ENCODE measurements around the gene FBXL13.

Gene FBXL13

DNA sequence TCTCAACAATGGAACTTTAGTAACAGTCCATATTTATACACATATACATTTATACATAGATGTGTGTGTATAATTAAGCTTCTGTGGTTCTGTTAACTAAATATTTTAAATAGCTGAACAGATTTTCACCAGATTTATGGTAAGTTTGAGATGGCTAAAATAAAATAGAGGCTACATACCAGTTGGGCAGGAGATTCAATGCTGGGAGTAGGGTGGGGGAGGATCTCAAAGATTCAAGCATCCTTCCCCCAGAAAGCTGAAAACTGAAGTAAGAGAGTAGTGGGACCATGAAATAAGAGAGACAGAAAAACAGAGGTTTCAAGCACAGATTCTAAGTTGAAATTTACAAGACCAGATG, 147.8 kb downstream of the FBXL13 start:
- DNase-seq (ENCODE audit: low read depth) = no peak
- TF ChIP-seq, protein P1, sequence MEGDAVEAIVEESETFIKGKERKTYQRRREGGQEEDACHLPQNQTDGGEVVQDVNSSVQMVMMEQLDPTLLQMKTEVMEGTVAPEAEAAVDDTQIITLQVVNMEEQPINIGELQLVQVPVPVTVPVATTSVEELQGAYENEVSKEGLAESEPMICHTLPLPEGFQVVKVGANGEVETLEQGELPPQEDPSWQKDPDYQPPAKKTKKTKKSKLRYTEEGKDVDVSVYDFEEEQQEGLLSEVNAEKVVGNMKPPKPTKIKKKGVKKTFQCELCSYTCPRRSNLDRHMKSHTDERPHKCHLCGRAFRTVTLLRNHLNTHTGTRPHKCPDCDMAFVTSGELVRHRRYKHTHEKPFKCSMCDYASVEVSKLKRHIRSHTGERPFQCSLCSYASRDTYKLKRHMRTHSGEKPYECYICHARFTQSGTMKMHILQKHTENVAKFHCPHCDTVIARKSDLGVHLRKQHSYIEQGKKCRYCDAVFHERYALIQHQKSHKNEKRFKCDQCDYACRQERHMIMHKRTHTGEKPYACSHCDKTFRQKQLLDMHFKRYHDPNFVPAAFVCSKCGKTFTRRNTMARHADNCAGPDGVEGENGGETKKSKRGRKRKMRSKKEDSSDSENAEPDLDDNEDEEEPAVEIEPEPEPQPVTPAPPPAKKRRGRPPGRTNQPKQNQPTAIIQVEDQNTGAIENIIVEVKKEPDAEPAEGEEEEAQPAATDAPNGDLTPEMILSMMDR (IDR thresholded peaks at IDR 0.05; ENCODE audit: control insufficient read depth, extremely low read depth, insufficient read depth) = no peak

DNA sequence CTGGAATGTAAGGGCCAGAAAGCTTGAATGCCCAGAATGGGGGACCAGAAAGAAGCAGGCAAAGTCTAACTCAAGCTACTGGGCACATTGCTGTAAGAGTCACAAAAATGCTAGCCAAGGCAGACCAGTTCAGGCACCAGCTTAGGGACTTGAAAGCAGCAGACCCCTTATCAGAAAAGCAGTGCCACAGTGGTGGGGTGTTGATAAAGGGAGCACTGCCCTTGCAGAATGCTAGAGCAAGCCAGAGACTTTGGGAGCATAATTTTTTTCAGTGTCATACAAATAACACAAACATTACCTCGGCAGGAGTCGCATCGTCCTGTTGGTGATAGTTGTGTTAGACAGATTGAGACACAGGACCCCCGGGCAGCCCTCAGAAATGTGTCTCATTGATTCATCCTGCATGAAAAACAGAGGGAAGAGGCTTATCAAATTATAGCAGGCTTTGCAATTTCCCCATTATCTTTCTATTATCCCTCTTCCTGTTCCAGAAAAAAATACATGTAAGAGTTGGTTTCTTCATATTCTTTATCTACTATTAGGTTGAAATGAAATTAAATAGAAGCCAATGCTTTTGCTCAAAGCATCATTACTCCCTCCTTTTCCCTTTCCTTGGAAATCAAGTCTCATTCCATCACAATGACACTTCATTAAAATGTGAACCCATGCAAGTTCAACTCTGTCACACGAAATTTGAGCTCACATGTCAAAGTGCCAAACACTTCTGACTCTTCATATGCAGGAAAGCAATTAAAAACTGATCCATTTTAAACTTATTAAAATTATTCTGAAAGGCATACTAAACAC, 148.4 kb downstream of the FBXL13 start:
- TF ChIP-seq, protein P1 (IDR thresholded peaks at IDR 0.05; ENCODE audit: control insufficient read depth, extremely low read depth, insufficient read depth) = no peak
- DNase-seq (ENCODE audit: low read depth) = no peak
- H3K4me3 ChIP-seq (ENCODE audit: low read depth, low read length) = no peak overlapping the region

More for the DNA sequence above, 147.8 kb downstream of the FBXL13 start:
- H3K4me3 ChIP-seq (ENCODE audit: low read depth, low read length) = no peak overlapping the region

DNA sequence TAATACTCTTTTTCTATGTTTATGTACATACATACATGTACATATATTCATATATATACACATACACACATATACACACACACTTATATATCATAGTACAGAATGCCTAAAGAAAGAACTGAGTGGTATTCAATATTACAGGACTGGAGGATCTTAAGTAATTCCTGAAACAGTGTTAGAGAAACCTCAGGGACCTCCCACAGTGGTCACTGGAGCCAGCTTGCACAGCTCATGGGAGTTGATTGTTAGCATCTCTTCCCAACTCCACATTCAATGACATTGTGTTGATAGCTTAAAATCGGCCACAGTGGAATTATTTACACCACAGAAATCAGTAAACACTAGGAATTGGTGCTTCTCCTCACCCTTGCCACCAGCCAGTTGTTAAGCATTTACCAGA, 155.8 kb downstream of the FBXL13 start:
- no peak for DNase-seq (ENCODE audit: low read depth)
- TF ChIP-seq, protein P1 (IDR thresholded peaks at IDR 0.05; ENCODE audit: control insufficient read depth, extremely low read depth, insufficient read depth) = no peak
- no peak overlapping the region for H3K4me3 ChIP-seq (ENCODE audit: low read depth, low read length)

DNA sequence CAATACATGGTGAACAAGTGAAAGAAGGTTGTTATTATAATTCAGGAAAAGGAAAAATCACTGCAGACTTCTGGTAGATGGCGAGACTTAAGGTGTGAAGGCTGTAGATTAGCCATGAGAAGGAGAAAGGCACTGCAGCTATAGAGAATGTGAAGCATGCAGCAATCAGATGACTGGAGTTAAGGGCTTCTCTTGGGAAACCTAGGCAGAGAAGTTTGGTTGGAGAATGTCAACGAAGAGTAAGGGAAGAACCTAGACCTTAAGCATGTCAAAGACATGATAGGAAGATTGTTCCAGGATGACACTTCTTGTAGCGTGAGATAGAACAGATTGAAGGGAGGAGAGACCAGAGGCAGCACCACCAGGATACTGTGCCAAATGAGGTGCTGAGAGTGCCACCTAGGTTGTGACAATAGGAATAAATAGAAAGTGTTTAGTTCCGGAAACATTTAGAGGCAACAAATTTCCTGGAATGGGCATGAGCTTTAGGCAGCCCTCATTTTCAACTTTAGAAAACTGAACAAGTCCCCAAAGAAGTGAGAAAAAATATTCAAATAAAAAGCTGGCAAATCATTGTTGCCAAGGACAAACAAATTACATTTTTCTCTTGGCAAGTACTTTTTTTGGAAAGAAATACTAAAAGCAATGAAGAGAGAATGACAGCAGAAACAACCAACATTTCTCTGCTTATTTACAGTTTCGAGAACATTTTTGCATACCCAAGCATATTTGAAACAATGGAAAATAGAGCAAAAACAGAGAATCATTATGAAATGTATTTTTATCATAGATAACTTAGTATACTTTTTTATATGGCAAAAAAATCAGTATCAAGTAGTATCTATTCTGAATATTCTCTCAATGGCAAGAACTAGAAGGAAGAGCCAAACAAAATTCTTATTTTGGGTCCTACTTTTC, 156.9 kb downstream of the FBXL13 start:
- no peak overlapping the region for H3K4me3 ChIP-seq (ENCODE audit: low read depth, low read length)
- DNase-seq (ENCODE audit: low read depth) = no peak
- TF ChIP-seq, protein P1 (IDR thresholded peaks at IDR 0.05; ENCODE audit: control insufficient read depth, extremely low read depth, insufficient read depth) = 0 out of 2 replicates have a peak, but pooled peaks have one; percentile 19

DNA sequence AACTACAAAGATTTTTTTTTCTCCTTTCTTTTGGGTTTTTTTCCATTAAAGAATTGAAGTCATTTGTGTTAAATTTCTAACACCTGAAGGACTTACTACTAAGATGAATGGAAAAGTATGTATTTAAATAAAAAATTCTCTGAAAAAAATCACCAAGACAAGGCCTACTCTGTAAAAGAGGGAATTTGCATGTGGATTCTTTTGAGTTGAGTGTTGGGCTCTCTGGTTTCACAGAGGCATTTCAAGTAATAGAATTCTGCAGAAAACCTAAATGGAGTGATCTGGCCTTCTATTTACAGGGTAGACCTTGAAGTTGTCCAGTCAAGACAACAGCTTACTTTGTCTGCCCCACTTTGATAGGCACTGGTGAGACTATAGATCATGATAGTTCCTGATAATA, 157.7 kb downstream of the FBXL13 start:
- TF ChIP-seq, protein P1 (IDR thresholded peaks at IDR 0.05; ENCODE audit: control insufficient read depth, extremely low read depth, insufficient read depth) = no peak
- no peak for DNase-seq (ENCODE audit: low read depth)
- H3K4me3 ChIP-seq (ENCODE audit: low read depth, low read length) = no peak overlapping the region

DNA sequence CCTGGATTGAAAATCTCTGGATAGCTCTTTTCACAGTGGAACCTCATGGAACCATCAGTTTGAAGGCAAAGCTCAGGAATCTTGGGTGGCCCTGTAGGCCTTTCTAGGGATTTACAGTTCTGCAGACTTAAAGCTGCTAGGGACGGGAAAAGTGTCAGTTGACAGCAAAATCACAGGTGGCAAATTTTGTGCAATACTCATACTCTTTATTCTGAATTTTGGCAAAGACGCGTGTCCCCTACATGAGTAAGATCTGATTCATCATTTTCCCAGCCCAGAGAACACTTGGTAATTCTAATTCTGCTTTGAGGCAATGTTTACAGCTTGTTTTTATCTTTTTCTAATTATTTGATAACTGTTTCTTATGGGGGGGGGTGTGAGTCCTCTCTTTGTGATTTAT, 158.2 kb downstream of the FBXL13 start:
- DNase-seq (ENCODE audit: low read depth) = no peak
- TF ChIP-seq, protein P1 (IDR thresholded peaks at IDR 0.05; ENCODE audit: control insufficient read depth, extremely low read depth, insufficient read depth) = no peak
- H3K4me3 ChIP-seq (ENCODE audit: low read depth, low read length) = no peak overlapping the region
